Gastroesophageal sphincter (tissue), 3 donors: ENCODE measurements around the gene AKAP13.

Experiments
- CTCF ChIP-seq, 4 experiments: fragments of 200-600 bp in 2 of 4; fragments of 450-650 bp in 2 of 4; sonication (generic) in 1 of 4; IDR thresholded peaks; one replicate each; pipeline ENCODE4 v1.5.1; 2017 to 2019; ENCODE audit warnings: antibody characterized with exemption in 4 of 4, mild to moderate bottlenecking in 2 of 4, moderate library complexity in 2 of 4
- POLR2A ChIP-seq, 2 donors: fragments of 450-650 bp; IDR thresholded peaks; one replicate each; pipeline ENCODE4 v1.6.1; 2017; ENCODE audit warnings: antibody characterized with exemption in 2 of 2, mild to moderate bottlenecking in 2 of 2, moderate library complexity in 1 of 2
- POLR2AphosphoS5 ChIP-seq: sonication (generic); formaldehyde crosslinking; IDR thresholded peaks from one replicate; pipeline ENCODE4 v1.6.1; 2017; ENCODE audit warnings: antibody characterized with exemption

DNA sequence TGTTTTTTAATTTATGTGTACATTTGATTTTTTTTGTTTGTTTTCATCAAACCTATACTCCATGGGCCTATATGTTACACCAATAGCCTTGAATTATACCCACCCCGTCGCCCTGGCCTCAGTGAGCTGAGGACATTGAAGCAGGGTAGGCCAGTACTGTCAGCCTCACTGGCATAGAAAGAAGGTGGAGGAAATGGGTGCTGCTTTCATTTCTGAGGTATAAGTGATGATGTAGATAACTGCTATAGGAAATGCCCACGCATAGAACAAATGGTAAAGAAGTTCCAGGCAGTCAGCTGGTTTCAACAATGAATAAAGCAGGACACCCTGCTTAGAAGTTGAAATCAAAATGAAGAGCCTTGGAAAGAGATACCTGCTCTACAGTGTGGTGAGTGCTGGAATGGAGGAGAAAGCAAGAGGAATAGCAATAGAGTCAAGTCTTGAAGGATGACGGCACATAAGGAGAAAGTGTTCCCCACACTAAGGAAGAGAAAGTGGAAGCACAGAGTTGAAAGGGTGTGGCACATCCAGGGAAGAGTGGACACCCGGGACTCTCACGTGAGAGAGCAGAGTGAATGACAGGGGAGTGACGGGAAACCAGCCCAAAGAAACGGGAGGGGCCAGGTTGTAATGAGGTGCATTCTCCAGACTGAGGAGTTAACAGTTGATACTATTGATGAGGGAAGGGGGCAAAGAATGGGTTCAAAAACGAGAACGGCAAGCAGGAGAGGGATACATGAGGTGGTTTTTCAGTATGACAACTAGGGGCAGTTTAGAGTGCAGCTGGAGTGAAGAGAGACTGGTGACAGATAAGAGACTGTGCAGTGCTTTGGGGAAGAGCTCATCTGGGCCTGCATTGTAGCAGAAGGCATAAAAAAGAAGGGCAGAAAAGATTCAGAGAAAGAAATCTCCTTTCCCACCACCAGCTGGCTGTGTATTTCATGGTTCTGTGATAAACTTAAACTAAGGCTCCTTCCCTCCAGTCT lies 343.9 kb downstream of the AKAP13 start:
- TF ChIP-seq CTCF (IDR thresholded peaks at IDR 0.05) (no peak), POLR2A (IDR thresholded peaks at IDR 0.05) (no peak), POLR2AphosphoS5 (no peak)
